ENCODE measurements around the gene TRMT2A.

The TRMT2A gene

GRCh38 chr22:20121856-20122415 lies 4.9 kb upstream of the TRMT2A start:
- H3K36me3 ChIP-seq (ENCODE audit: control insufficient read depth in 2 of 2, insufficient read depth in 2 of 2, low read length in 2 of 2): peaks cover 30 to 31% of the 10 kb centered on the region in 2 donors
- H3K4me1 ChIP-seq (ENCODE audit: control insufficient read depth in 2 of 2, insufficient read depth in 2 of 2, low read length in 2 of 2): peaks cover 4 to 10% of the 10 kb centered on the region in 2 donors
- H3K27ac ChIP-seq (ENCODE audit: low read depth in 2 of 2, low read length in 2 of 2): no peak overlapping the region
- no peaks in the 10 kb centered on the region for H3K9me3 ChIP-seq (ENCODE audit: control insufficient read depth in 2 of 2, low read length in 2 of 2)
- no peaks in the 10 kb centered on the region for H3K27me3 ChIP-seq (ENCODE audit: control insufficient read depth in 2 of 2, insufficient read depth in 2 of 2, low read length in 2 of 2)
- no peak overlapping the region for H3K9ac ChIP-seq (ENCODE audit: low read depth in 1 of 2, low read length in 2 of 2)
- no peak overlapping the region for H3K4me3 ChIP-seq (ENCODE audit: low read length in 2 of 2)

- Histone ChIP-seq H3K9ac (ENCODE audit: low read depth in 1 of 2, low read length in 2 of 2) (peak overlapping the region; percentile 70 to 79), H3K27me3 (ENCODE audit: control insufficient read depth in 2 of 2, insufficient read depth in 2 of 2, low read length in 2 of 2) (no peaks in the 10 kb centered on the region), H3K4me3 (ENCODE audit: low read length in 2 of 2) (peak overlapping the region; percentile 74 to 75), H3K9me3 (ENCODE audit: control insufficient read depth in 2 of 2, low read length in 2 of 2) (no peaks in the 10 kb centered on the region), H3K27ac (ENCODE audit: low read depth in 2 of 2, low read length in 2 of 2) (peak overlapping the region in 1 of 2 donors; percentile 58), H3K36me3 (ENCODE audit: control insufficient read depth in 2 of 2, insufficient read depth in 2 of 2, low read length in 2 of 2) (peaks cover 10 to 22% of the 10 kb centered on the region in 2 donors), H3K4me1 (ENCODE audit: control insufficient read depth in 2 of 2, insufficient read depth in 2 of 2, low read length in 2 of 2) (peaks cover 11 to 20% of the 10 kb centered on the region in 2 donors)
Measured at GRCh38 chr22:20118300-20119020, 1.4 kb upstream of the TRMT2A start.

GRCh38 chr22:20117633-20118299 lies 740 bp upstream of the TRMT2A start:
- Histone ChIP-seq H3K27me3 (ENCODE audit: control insufficient read depth in 2 of 2, insufficient read depth in 2 of 2, low read length in 2 of 2) (no peaks in the 10 kb centered on the region), H3K4me1 (ENCODE audit: control insufficient read depth in 2 of 2, insufficient read depth in 2 of 2, low read length in 2 of 2) (peaks cover 11 to 20% of the 10 kb centered on the region in 2 donors), H3K9ac (ENCODE audit: low read depth in 1 of 2, low read length in 2 of 2) (peak overlapping the region; percentile 70 to 79), H3K27ac (ENCODE audit: low read depth in 2 of 2, low read length in 2 of 2) (peak overlapping the region; percentile 58 to 70), H3K36me3 (ENCODE audit: control insufficient read depth in 2 of 2, insufficient read depth in 2 of 2, low read length in 2 of 2) (peaks cover 9 to 25% of the 10 kb centered on the region in 2 donors), H3K4me3 (ENCODE audit: low read length in 2 of 2) (peak overlapping the region; percentile 74 to 75), H3K9me3 (ENCODE audit: control insufficient read depth in 2 of 2, low read length in 2 of 2) (no peaks in the 10 kb centered on the region)

GRCh38 chr22:20116376-20116950 lies 563 bp downstream of the TRMT2A start:
- no peaks in the 10 kb centered on the region for H3K9me3 ChIP-seq (ENCODE audit: control insufficient read depth in 2 of 2, low read length in 2 of 2)
- H3K36me3 ChIP-seq (ENCODE audit: control insufficient read depth in 2 of 2, insufficient read depth in 2 of 2, low read length in 2 of 2): peaks cover 17 to 32% of the 10 kb centered on the region in 2 donors
- H3K27ac ChIP-seq (ENCODE audit: low read depth in 2 of 2, low read length in 2 of 2): peak overlapping the region; percentile 70 to 78
- no peaks in the 10 kb centered on the region for H3K27me3 ChIP-seq (ENCODE audit: control insufficient read depth in 2 of 2, insufficient read depth in 2 of 2, low read length in 2 of 2)
- peak overlapping the region; percentile 71 to 85 for H3K9ac ChIP-seq (ENCODE audit: low read depth in 1 of 2, low read length in 2 of 2)
- H3K4me1 ChIP-seq (ENCODE audit: control insufficient read depth in 2 of 2, insufficient read depth in 2 of 2, low read length in 2 of 2): peaks cover 11 to 24% of the 10 kb centered on the region in 2 donors
- peak overlapping the region; percentile 81 to 86 for H3K4me3 ChIP-seq (ENCODE audit: low read length in 2 of 2)

GRCh38 chr22:20115691-20116375 lies 1.2 kb downstream of the TRMT2A start, which contains the start of gene RANBP1:
TSS of gene RANBP1 (plus strand) at chr22:20116104. CDS start at chr22:20116185, 81 bp downstream.
- H3K4me1 ChIP-seq (ENCODE audit: control insufficient read depth in 2 of 2, insufficient read depth in 2 of 2, low read length in 2 of 2): peaks cover 11 to 24% of the 10 kb centered on the region in 2 donors
- peak within 1 kb of the TSS; percentile 70 to 78 for H3K27ac ChIP-seq (ENCODE audit: low read depth in 2 of 2, low read length in 2 of 2)
- no peaks in the 10 kb centered on the region for H3K27me3 ChIP-seq (ENCODE audit: control insufficient read depth in 2 of 2, insufficient read depth in 2 of 2, low read length in 2 of 2)
- H3K9me3 ChIP-seq (ENCODE audit: control insufficient read depth in 2 of 2, low read length in 2 of 2): no peaks in the 10 kb centered on the region
- H3K9ac ChIP-seq (ENCODE audit: low read depth in 1 of 2, low read length in 2 of 2): peak within 1 kb of the TSS; percentile 71 to 85
- H3K36me3 ChIP-seq (ENCODE audit: control insufficient read depth in 2 of 2, insufficient read depth in 2 of 2, low read length in 2 of 2): peaks cover 19 to 37% of the 10 kb centered on the region in 2 donors
- H3K4me3 ChIP-seq (ENCODE audit: low read length in 2 of 2): peak within 1 kb of the TSS; percentile 81 to 86

- no peaks in the 10 kb centered on the region for H3K9me3 ChIP-seq (ENCODE audit: control insufficient read depth in 2 of 2, low read length in 2 of 2)
- H3K9ac ChIP-seq (ENCODE audit: low read depth in 1 of 2, low read length in 2 of 2): no peak overlapping the region
- no peak overlapping the region for H3K4me3 ChIP-seq (ENCODE audit: low read length in 2 of 2)
- H3K36me3 ChIP-seq (ENCODE audit: control insufficient read depth in 2 of 2, insufficient read depth in 2 of 2, low read length in 2 of 2): peaks cover 16 to 41% of the 10 kb centered on the region in 2 donors
- H3K27ac ChIP-seq (ENCODE audit: low read depth in 2 of 2, low read length in 2 of 2): no peak overlapping the region
- peaks cover 11 to 24% of the 10 kb centered on the region in 2 donors for H3K4me1 ChIP-seq (ENCODE audit: control insufficient read depth in 2 of 2, insufficient read depth in 2 of 2, low read length in 2 of 2)
- H3K27me3 ChIP-seq (ENCODE audit: control insufficient read depth in 2 of 2, insufficient read depth in 2 of 2, low read length in 2 of 2): no peaks in the 10 kb centered on the region
Measured at GRCh38 chr22:20114506-20115475, 2.2 kb downstream of the TRMT2A start.

GRCh38 chr22:20113551-20114310 lies 3.3 kb downstream of the TRMT2A start:
- Histone ChIP-seq H3K9ac (ENCODE audit: low read depth in 1 of 2, low read length in 2 of 2) (no peak overlapping the region), H3K27me3 (ENCODE audit: control insufficient read depth in 2 of 2, insufficient read depth in 2 of 2, low read length in 2 of 2) (no peaks in the 10 kb centered on the region), H3K27ac (ENCODE audit: low read depth in 2 of 2, low read length in 2 of 2) (no peak overlapping the region), H3K36me3 (ENCODE audit: control insufficient read depth in 2 of 2, insufficient read depth in 2 of 2, low read length in 2 of 2) (peaks cover 21 to 45% of the 10 kb centered on the region in 2 donors), H3K9me3 (ENCODE audit: control insufficient read depth in 2 of 2, low read length in 2 of 2) (no peaks in the 10 kb centered on the region), H3K4me3 (ENCODE audit: low read length in 2 of 2) (no peak overlapping the region), H3K4me1 (ENCODE audit: control insufficient read depth in 2 of 2, insufficient read depth in 2 of 2, low read length in 2 of 2) (peaks cover 10 to 23% of the 10 kb centered on the region in 2 donors)

- Histone ChIP-seq H3K9ac (ENCODE audit: low read depth in 1 of 2, low read length in 2 of 2) (no peak overlapping the region), H3K36me3 (ENCODE audit: control insufficient read depth in 2 of 2, insufficient read depth in 2 of 2, low read length in 2 of 2) (peaks cover 29 to 54% of the 10 kb centered on the region in 2 donors), H3K27me3 (ENCODE audit: control insufficient read depth in 2 of 2, insufficient read depth in 2 of 2, low read length in 2 of 2) (no peaks in the 10 kb centered on the region), H3K9me3 (ENCODE audit: control insufficient read depth in 2 of 2, low read length in 2 of 2) (no peaks in the 10 kb centered on the region), H3K4me3 (ENCODE audit: low read length in 2 of 2) (no peak overlapping the region), H3K27ac (ENCODE audit: low read depth in 2 of 2, low read length in 2 of 2) (no peak overlapping the region), H3K4me1 (ENCODE audit: control insufficient read depth in 2 of 2, insufficient read depth in 2 of 2, low read length in 2 of 2) (peaks cover 7 to 14% of the 10 kb centered on the region in 2 donors)
Measured at GRCh38 chr22:20112623-20113511, 4.2 kb downstream of the TRMT2A start.

Data from mucosa of rectum (tissue), 2 donors.